Measurements from ENCODE around the gene PNMA6F. TPM values are rescaled to one million over a fixed set of nuclear protein-coding genes. Genes with fewer than 3 reads are reported as not detected.
"Not testable (repeated sequence)": the region's sequence is repeated elsewhere in the genome, so short reads cannot be mapped to it uniquely, and the experiment has no call there.

Gene PNMA6F
- total and polyA plus RNA-seq, 2 of the 8 experiments (the other 6 are each of a cell fraction or from before 2014, with no cell fraction given): 0.12 to 0.22 TPM

GRCh38 chrX:153281784-153282183 is 39.8 kb downstream of the PNMA6F start:
- H2AK5ac ChIP-seq (ENCODE audit: low read depth, low read length); H4K5ac ChIP-seq (ENCODE audit: insufficient read length, low read depth, low read length); H3K23ac ChIP-seq (ENCODE audit: insufficient read length); CTCF ChIA-PET (ENCODE audit: partially characterized antibody); H3K79me2 ChIP-seq (ENCODE audit: control insufficient read depth in 1 of 2, insufficient read depth in 2 of 2, low read length in 2 of 2); H3K14ac ChIP-seq (ENCODE audit: insufficient read length); DNase-seq (ENCODE audit: low read depth in 1 of 2, low spot score in 2 of 2); FAIRE-seq; H2AFZ ChIP-seq (ENCODE audit: low read length); H3K23me2 ChIP-seq (ENCODE audit: low read depth, low read length); H4K20me1 ChIP-seq (replicated peaks in 1 of 2; ENCODE audit: control insufficient read depth in 1 of 2, insufficient read depth in 2 of 2, low read length in 2 of 2); H3K4me3 ChIP-seq (ENCODE audit: extremely low read depth in 1 of 4, insufficient read depth in 2 of 4, low read depth in 3 of 4, low read length in 4 of 4); H3K9me3 ChIP-seq (ENCODE audit: insufficient read depth in 2 of 2, low read depth in 1 of 2, low read length in 1 of 2); H3K4ac ChIP-seq (replicated peaks; ENCODE audit: insufficient read length, low read depth, low read length); H4K91ac ChIP-seq (replicated peaks; ENCODE audit: insufficient read length, low read length); H3K9ac ChIP-seq (replicated peaks in 1 of 4; ENCODE audit: extremely low read depth in 1 of 4, low read depth in 3 of 4, low read length in 3 of 4); H3K4me2 ChIP-seq (ENCODE audit: insufficient read depth in 1 of 2, low read depth in 2 of 2, low read length in 2 of 2); H3K27ac ChIP-seq (ENCODE audit: low read depth, low read length); H2BK5ac ChIP-seq (ENCODE audit: low read depth, low read length); H3K4me1 ChIP-seq (replicated peaks in 1 of 4; ENCODE audit: control insufficient read depth in 3 of 4, insufficient read depth in 4 of 4, low read length in 3 of 4); H2BK12ac ChIP-seq (ENCODE audit: low read depth, low read length); H3K18ac ChIP-seq (ENCODE audit: extremely low read depth, low read length); H4K8ac ChIP-seq (ENCODE audit: extremely low read depth, insufficient read depth, low read length); H3K27me3 ChIP-seq (replicated peaks in 1 of 4; ENCODE audit: control insufficient read depth in 3 of 4, extremely low read depth in 1 of 4, insufficient read depth in 3 of 4, low read length in 3 of 4); H3K79me1 ChIP-seq (ENCODE audit: low read depth, low read length); H2BK20ac ChIP-seq (ENCODE audit: low read length); H2BK15ac ChIP-seq (ENCODE audit: low read length); H3K56ac ChIP-seq (replicated peaks; ENCODE audit: insufficient read length, low read depth, low read length); H3K36me3 ChIP-seq (ENCODE audit: control insufficient read depth in 2 of 4, insufficient read depth in 4 of 4, low read length in 3 of 4); H2BK120ac ChIP-seq (replicated peaks; ENCODE audit: low read depth, low read length); POLR2A ChIA-PET (ENCODE audit: partially characterized antibody): not testable (repeated sequence)
- WGBS, 2 experiments (ENCODE audit: extremely low coverage in 1 of 2, insufficient coverage in 1 of 2, insufficient read length in 1 of 2, insufficient replicate concordance in 2 of 2, low coverage in 1 of 2, low lambda C conversion rate in 2 of 2, missing lambda C conversion rate in 1 of 2): no CpG with 5 or more reads among the region's 3 CpGs

GRCh38 chrX:153279304-153279703 is 42.3 kb downstream of the PNMA6F start:
- H3K4me2 ChIP-seq (ENCODE audit: insufficient read depth in 1 of 2, low read depth in 2 of 2, low read length in 2 of 2); H2BK20ac ChIP-seq (ENCODE audit: low read length); H4K20me1 ChIP-seq (replicated peaks in 1 of 2; ENCODE audit: control insufficient read depth in 1 of 2, insufficient read depth in 2 of 2, low read length in 2 of 2); H3K4me3 ChIP-seq (ENCODE audit: extremely low read depth in 1 of 4, insufficient read depth in 2 of 4, low read depth in 3 of 4, low read length in 4 of 4); H3K27ac ChIP-seq (ENCODE audit: low read depth, low read length); H3K18ac ChIP-seq (ENCODE audit: extremely low read depth, low read length); H2AFZ ChIP-seq (ENCODE audit: low read length); H3K79me2 ChIP-seq (ENCODE audit: control insufficient read depth in 1 of 2, insufficient read depth in 2 of 2, low read length in 2 of 2); H4K5ac ChIP-seq (ENCODE audit: insufficient read length, low read depth, low read length); H2BK5ac ChIP-seq (ENCODE audit: low read depth, low read length); POLR2A ChIA-PET (ENCODE audit: partially characterized antibody); FAIRE-seq; H3K9me3 ChIP-seq (ENCODE audit: insufficient read depth in 2 of 2, low read depth in 1 of 2, low read length in 1 of 2); H3K27me3 ChIP-seq (replicated peaks in 1 of 4; ENCODE audit: control insufficient read depth in 3 of 4, extremely low read depth in 1 of 4, insufficient read depth in 3 of 4, low read length in 3 of 4); H3K23me2 ChIP-seq (ENCODE audit: low read depth, low read length); DNase-seq (ENCODE audit: low read depth in 1 of 2, low spot score in 2 of 2); H3K9ac ChIP-seq (replicated peaks in 1 of 4; ENCODE audit: extremely low read depth in 1 of 4, low read depth in 3 of 4, low read length in 3 of 4); H2BK120ac ChIP-seq (replicated peaks; ENCODE audit: low read depth, low read length); H2AK5ac ChIP-seq (ENCODE audit: low read depth, low read length); H4K8ac ChIP-seq (ENCODE audit: extremely low read depth, insufficient read depth, low read length); H3K14ac ChIP-seq (ENCODE audit: insufficient read length); H3K4me1 ChIP-seq (replicated peaks in 1 of 4; ENCODE audit: control insufficient read depth in 3 of 4, insufficient read depth in 4 of 4, low read length in 3 of 4); CTCF ChIA-PET (ENCODE audit: partially characterized antibody); H3K79me1 ChIP-seq (ENCODE audit: low read depth, low read length); H2BK12ac ChIP-seq (ENCODE audit: low read depth, low read length); H3K36me3 ChIP-seq (ENCODE audit: control insufficient read depth in 2 of 4, insufficient read depth in 4 of 4, low read length in 3 of 4); H3K4ac ChIP-seq (replicated peaks; ENCODE audit: insufficient read length, low read depth, low read length); H3K56ac ChIP-seq (replicated peaks; ENCODE audit: insufficient read length, low read depth, low read length); H2BK15ac ChIP-seq (ENCODE audit: low read length); H4K91ac ChIP-seq (replicated peaks; ENCODE audit: insufficient read length, low read length); H3K23ac ChIP-seq (ENCODE audit: insufficient read length): not testable (repeated sequence)
- WGBS, 2 experiments (ENCODE audit: extremely low coverage in 1 of 2, insufficient coverage in 1 of 2, insufficient read length in 1 of 2, insufficient replicate concordance in 2 of 2, low coverage in 1 of 2, low lambda C conversion rate in 2 of 2, missing lambda C conversion rate in 1 of 2): no CpG with 5 or more reads among the region's 8 CpGs

Data from H1 (cell line).